CD4-positive, alpha-beta memory T cell (primary cell): ENCODE data around the gene PLEKHJ1. TPM values are rescaled to one million over a fixed set of nuclear protein-coding genes. Genes with fewer than 3 reads are reported as not detected.
"Not testable (repeated sequence)": the region's sequence is repeated elsewhere in the genome, so short reads cannot be mapped to it uniquely, and the experiment has no call there.

ENCODE experiments used
- CTCF ChIA-PET: fragments of 350-600 bp; sonication (Branson Sonifier 250); formaldehyde crosslinking; loops from one replicate; lab custom pipeline; 2021; ENCODE audit warnings: inconsistent platforms; ENCODE audit not compliant: partially characterized antibody; lab: Charles Lee
- POLR2A ChIA-PET: fragments of 350-600 bp; sonication (Branson Sonifier 250); formaldehyde crosslinking; loops from one replicate; lab custom pipeline; 2021; ENCODE audit not compliant: partially characterized antibody; lab: Charles Lee
- DNase-seq, 5 donors: peaks; one replicate each; pipeline versions ENCODE4 v3.0.0 to v3.0.0-alpha.2; 2020 to 2022; ENCODE audit warnings: mixed read lengths in 1 of 5
- H3K27ac ChIP-seq: one replicate; pipeline ENCODE4 v1.7.0; 2013; ENCODE audit warnings: low read depth, low read length
- H3K27me3 ChIP-seq: 2 replicates; pipeline ENCODE4 v1.7.0; 2013; ENCODE audit warnings: mild to moderate bottlenecking, low read length, moderate library complexity; ENCODE audit not compliant: insufficient read depth
- H3K36me3 ChIP-seq: 2 replicates; pipeline ENCODE4 v1.7.0; 2013; ENCODE audit warnings: mild to moderate bottlenecking, low read length, moderate library complexity; ENCODE audit not compliant: insufficient read depth
- H3K4me1 ChIP-seq: 2 replicates; pipeline ENCODE4 v1.7.0; 2013; ENCODE audit warnings: mild to moderate bottlenecking, low read length, moderate library complexity; ENCODE audit not compliant: insufficient read depth
- H3K4me3 ChIP-seq, 2 donors: one replicate each; pipeline ENCODE4 v1.7.0; 2013; ENCODE audit warnings: low read length in 2 of 2, mild to moderate bottlenecking in 1 of 2
- H3K9me3 ChIP-seq, 2 donors: one replicate each; pipeline ENCODE4 v1.7.0; 2013; ENCODE audit warnings: low read length in 2 of 2, control low read depth in 1 of 2; ENCODE audit not compliant: control insufficient read depth in 1 of 2
- H3K27ac Mint-ChIP-seq, 7 donors: one replicate each; pipeline ENCODE4 v1.8.0; 2020 to 2021; ENCODE audit warnings: mixed read lengths in 7 of 7, mild to moderate bottlenecking in 6 of 7, inconsistent platforms in 3 of 7, moderate library complexity in 3 of 7
- H3K27me3 Mint-ChIP-seq, 2 donors: one replicate each; pipeline ENCODE4 v1.8.0; 2020 to 2021; ENCODE audit warnings: mixed read lengths in 2 of 2
- H3K36me3 Mint-ChIP-seq, 2 donors: one replicate each; pipeline ENCODE4 v1.8.0; 2020 to 2021; ENCODE audit warnings: mixed read lengths in 2 of 2, inconsistent platforms in 1 of 2, mild to moderate bottlenecking in 1 of 2
- H3K4me1 Mint-ChIP-seq, 4 donors: one replicate each; pipeline ENCODE4 v1.8.0; 2020 to 2021; ENCODE audit warnings: mixed read lengths in 4 of 4, mild to moderate bottlenecking in 1 of 4
- H3K4me3 Mint-ChIP-seq, 8 donors: one replicate each; pipeline ENCODE4 v1.8.0; 2020 to 2021; ENCODE audit warnings: mixed read lengths in 8 of 8, mild to moderate bottlenecking in 7 of 8, moderate library complexity in 6 of 8, inconsistent platforms in 3 of 8
- H3K9me3 Mint-ChIP-seq, 8 donors: one replicate each; pipeline ENCODE4 v1.8.0; 2020 to 2021; ENCODE audit warnings: mixed read lengths in 8 of 8, mild to moderate bottlenecking in 5 of 8, inconsistent platforms in 3 of 8, moderate library complexity in 1 of 8
- intact Hi-C: fragments of 100-400 bp; cut with micrococcal nuclease; formaldehyde crosslinking; loops from one replicate; pipeline ENCODE4 v1.15.1; 2023
- polyA plus RNA-seq, 2 donors: library from polyadenylated mRNA; unstranded; fragments of 300-500 nt; fragmentation: Illumina TruSeq; gene quantifications; one replicate each; pipeline ENCODE4 v1.2.3, GENCODE V29; 2021
- total RNA-seq, 2 experiments: library from RNA; stranded (reverse); gene quantifications; one replicate each; pipeline ENCODE4 v1.2.3, GENCODE V29; 2021

The PLEKHJ1 gene
- total RNA-seq (10 to 100 TPM; 64.9 to 65.3 TPM), polyA plus RNA-seq (100 to 1,000 TPM; 105 to 119 TPM)

GRCh38 chr19:2236314-2237050 is at the start of gene PLEKHJ1, which contains the start of gene SF3A2:
PLEKHJ1 (minus strand) TSS chr19:2236329; CDS start chr19:2236248, 81 bp downstream.
SF3A2 (plus strand) TSS chr19:2236824; CDS start chr19:2243419, 6,595 bp downstream.
- peaks cover 6% of the 10 kb centered on the region for H3K36me3 ChIP-seq
- CTCF ChIA-PET, result interaction anchor here (0.6 to 4.8 kb wide), 16 partner anchors 13 to 401 kb away, joined by 3 to 75 read pairs (median 5); partner anchors contain the start of genes AMH and AP3D1
- H3K4me3 Mint-ChIP-seq, result peak within 1 kb of the TSS; percentile 95 to 100 (median 98)
- H3K4me1 Mint-ChIP-seq, result peaks cover 39 to 67% (median 54%) of the 10 kb centered on the region in 4 donors
- peaks cover 0 to 5% (median 0%) of the 10 kb centered on the region in 8 donors for H3K9me3 Mint-ChIP-seq
- H3K27ac Mint-ChIP-seq, result peak within 1 kb of the TSS; percentile 97 to 100 (median 99)
- POLR2A ChIA-PET, result interaction anchor here (0.6 to 10.5 kb wide), 17 partner anchors 19 to 993 kb away, joined by 3 to 325 read pairs (median 4); partner anchors contain the start of genes AMH, AP3D1, GADD45B and JSRP1
- H3K4me1 ChIP-seq, result peaks cover 62% of the 10 kb centered on the region
- intact Hi-C loops, result loop anchor here (1.0 to 5.0 kb wide), 11 partner anchors 17 to 241 kb away; partner anchors contain the start of genes AP3D1, GADD45B, IZUMO4 and LSM7
- H3K9me3 ChIP-seq, result no peaks in the 10 kb centered on the region
- peak; percentile 98 to 100 (median 99) for DNase-seq
- H3K27me3 Mint-ChIP-seq, result peaks cover 2 to 5% of the 10 kb centered on the region in 2 donors
- no peaks in the 10 kb centered on the region for H3K27me3 ChIP-seq
- peak within 1 kb of the TSS; percentile 38 to 88 for H3K4me3 ChIP-seq
- H3K27ac ChIP-seq, result peak within 1 kb of the TSS; percentile 98
- peaks cover 5 to 42% of the 10 kb centered on the region in 2 donors for H3K36me3 Mint-ChIP-seq

GRCh38 chr19:2283835-2284507 is 47.8 kb upstream of the PLEKHJ1 start:
- no peaks in the 10 kb centered on the region for H3K27me3 ChIP-seq
- Mint-ChIP-seq H3K4me3 (no peak overlapping the region), H3K27me3 (peaks cover 0 to under 1% of the 10 kb centered on the region in 2 donors), H3K36me3 (no peaks in the 10 kb centered on the region), H3K4me1 (peaks cover 5 to 27% (median 18%) of the 10 kb centered on the region in 4 donors), H3K9me3 (peaks cover 0 to 2% (median 0%) of the 10 kb centered on the region in 8 donors), H3K27ac (peak overlapping the region in 2 of 7 donors; percentile 24 to 32)
- intact Hi-C loops, result no loop called here
- peak in 1 of 5 donors; percentile 5 for DNase-seq
- ChIA-PET CTCF (interaction anchor here (1.7 kb wide), 1 partner anchor 10 kb away, joined by 7 read pairs; no protein-coding TSS in a partner anchor), POLR2A (no interaction called here)
- H3K27ac ChIP-seq, result no peak overlapping the region
- H3K9me3 ChIP-seq, result no peaks in the 10 kb centered on the region
- no peaks in the 10 kb centered on the region for H3K36me3 ChIP-seq
- no peak overlapping the region for H3K4me3 ChIP-seq
- peaks cover 20% of the 10 kb centered on the region for H3K4me1 ChIP-seq

GRCh38 chr19:2282862-2283237 is 46.7 kb upstream of the PLEKHJ1 start:
- H3K36me3 Mint-ChIP-seq, result no peaks in the 10 kb centered on the region
- Histone ChIP-seq H3K27ac (no peak overlapping the region), H3K27me3 (no peaks in the 10 kb centered on the region), H3K4me1 (peaks cover 13% of the 10 kb centered on the region), H3K4me3 (no peak overlapping the region), H3K9me3 (no peaks in the 10 kb centered on the region), H3K36me3 (no peaks in the 10 kb centered on the region)
- CTCF ChIA-PET, result interaction anchor here (1.7 kb wide), 1 partner anchor 9 kb away, joined by 7 read pairs; no protein-coding TSS in a partner anchor
- peaks cover 0 to 2% (median 0%) of the 10 kb centered on the region in 8 donors for H3K9me3 Mint-ChIP-seq
- peak overlapping the region in 7 of 8 donors; percentile 36 to 76 (median 52) for H3K4me3 Mint-ChIP-seq
- intact Hi-C loops, result no loop called here
- H3K27ac Mint-ChIP-seq, result peak overlapping the region in 3 of 7 donors; percentile 41 to 77 (median 68)
- DNase-seq, result peak in 1 of 5 donors; percentile 41
- H3K4me1 Mint-ChIP-seq, result peaks cover 2 to 18% (median 12%) of the 10 kb centered on the region in 4 donors
- H3K27me3 Mint-ChIP-seq, result no peaks in the 10 kb centered on the region
- POLR2A ChIA-PET, result interaction anchor here (0.6 to 1.4 kb wide), 5 partner anchors 13 to 248 kb away, joined by 3 to 4 read pairs (median 3); no protein-coding TSS in a partner anchor

GRCh38 chr19:2282062-2282861 is 46.1 kb upstream of the PLEKHJ1 start, which contains the start of gene PEAK3:
PEAK3 (minus strand) TSS chr19:2282175; CDS start chr19:2280931, 1,244 bp downstream.
- H3K4me1 ChIP-seq, result peaks cover 13% of the 10 kb centered on the region
- H3K4me3 Mint-ChIP-seq, result peak within 1 kb of the TSS; percentile 31 to 76 (median 55)
- H3K27me3 ChIP-seq, result no peaks in the 10 kb centered on the region
- no peak within 1 kb of the TSS for H3K27ac ChIP-seq
- peak in 1 of 5 donors; percentile 52 for DNase-seq
- peak within 1 kb of the TSS in 4 of 7 donors; percentile 32 to 77 (median 54) for H3K27ac Mint-ChIP-seq
- no peaks in the 10 kb centered on the region for H3K36me3 ChIP-seq
- peaks cover 0 to 2% (median 0%) of the 10 kb centered on the region in 8 donors for H3K9me3 Mint-ChIP-seq
- H3K4me3 ChIP-seq, result no peak within 1 kb of the TSS
- peaks cover 0 to under 1% of the 10 kb centered on the region in 2 donors for H3K36me3 Mint-ChIP-seq
- H3K27me3 Mint-ChIP-seq, result no peaks in the 10 kb centered on the region
- CTCF ChIA-PET, result interaction anchor here (1.7 kb wide), 1 partner anchor 8 kb away, joined by 7 read pairs; no protein-coding TSS in a partner anchor
- peaks cover 2 to 21% (median 13%) of the 10 kb centered on the region in 4 donors for H3K4me1 Mint-ChIP-seq
- POLR2A ChIA-PET, result interaction anchor here (0.6 to 1.4 kb wide), 7 partner anchors 11 to 247 kb away, joined by 3 to 8 read pairs (median 3); partner anchors contain the start of gene PLEKHJ1
- intact Hi-C loops, result no loop called here
- H3K9me3 ChIP-seq, result no peaks in the 10 kb centered on the region

- POLR2A ChIA-PET, result interaction anchor here (0.7 to 1.4 kb wide), 3 partner anchors 10 to 45 kb away, joined by 3 to 8 read pairs (median 4); partner anchors contain the start of gene PLEKHJ1
- CTCF ChIA-PET, result not testable (repeated sequence)
These were observed 45.3 kb upstream of the PLEKHJ1 start for GRCh38 chr19:2281265-2282061.

More at GRCh38 chr19:2281265-2282061, 45.3 kb upstream of the PLEKHJ1 start:
- H3K27ac ChIP-seq, H3K9me3 ChIP-seq, intact Hi-C loops, H3K27me3 ChIP-seq, H3K36me3 ChIP-seq, H3K4me3 ChIP-seq, DNase-seq, H3K9me3 Mint-ChIP-seq, H3K27me3 Mint-ChIP-seq, H3K36me3 Mint-ChIP-seq: not testable (repeated sequence)
- H3K27ac Mint-ChIP-seq, result peak overlapping the region in 2 of 7 donors; percentile 30 to 32
- H3K4me3 Mint-ChIP-seq, result peak overlapping the region in 5 of 8 donors; percentile 38 to 69 (median 54)
- peaks cover 5 to 23% (median 16%) of the 10 kb centered on the region in 4 donors for H3K4me1 Mint-ChIP-seq
- peaks cover 13% of the 10 kb centered on the region for H3K4me1 ChIP-seq
